CD14-positive monocyte (primary cell): Measurements from ENCODE around the gene IFT27. TPM values are rescaled to one million over a fixed set of nuclear protein-coding genes. Genes with fewer than 3 reads are reported as not detected.

Source experiments
- DNase-seq, 3 donors: peaks; one replicate each; pipeline ENCODE4 v3.0.0-alpha.2; 2011 to 2022
- H2AFZ ChIP-seq: 2 replicates; pipeline ENCODE4 v1.6.0; 2012; ENCODE audit warnings: mild to moderate bottlenecking, low read depth, low read length, inconsistent platforms; ENCODE audit not compliant: insufficient read depth, poor library complexity, severe bottlenecking
- H3K27ac ChIP-seq, 2 donors: 1 replicate in 1 of 2; 2 replicates in 1 of 2; pipeline ENCODE4 v1.5.1; 2012 to 2013; ENCODE audit warnings: low read length in 2 of 2, control low read depth in 1 of 2, inconsistent platforms in 1 of 2, low read depth in 1 of 2, mild to moderate bottlenecking in 1 of 2
- H3K27me3 ChIP-seq, 2 donors: one replicate each; pipeline versions ENCODE4 v1.6.0 to v1.6.1; 2011 to 2013; ENCODE audit warnings: low read length in 2 of 2; ENCODE audit not compliant: control insufficient read depth in 2 of 2, insufficient read depth in 2 of 2
- H3K36me3 ChIP-seq, 2 donors: replicated peaks in 1 of 2; 1 replicate in 1 of 2; 2 replicates in 1 of 2; pipeline versions ENCODE4 v1.5.1 to v1.6.1; 2012 to 2013; ENCODE audit warnings: low read length in 2 of 2, control low read depth in 1 of 2, inconsistent platforms in 1 of 2, mild to moderate bottlenecking in 1 of 2; ENCODE audit not compliant: insufficient read depth in 2 of 2, control insufficient read depth in 1 of 2
- H3K4me1 ChIP-seq, 2 donors: 1 replicate in 1 of 2; 2 replicates in 1 of 2; pipeline versions ENCODE4 v1.5.1 to v1.6.1; 2012 to 2013; ENCODE audit warnings: low read length in 2 of 2, control low read depth in 1 of 2, inconsistent platforms in 1 of 2, mild to moderate bottlenecking in 1 of 2, moderate library complexity in 1 of 2; ENCODE audit not compliant: insufficient read depth in 2 of 2, control insufficient read depth in 1 of 2
- H3K4me2 ChIP-seq: replicated peaks from 2 replicates; pipeline ENCODE3; 2012; ENCODE audit warnings: low read length, moderate library complexity, mild to moderate bottlenecking; ENCODE audit not compliant: poor library complexity, severe bottlenecking; ENCODE audit errors: extremely low read depth
- H3K4me3 ChIP-seq, 3 experiments: fragments of 200-600 bp in 1 of 3; sonication (generic) in 1 of 3; replicated peaks in 1 of 3; 1 replicate in 2 of 3; 2 replicates in 1 of 3; pipeline ENCODE4 v1.5.1; 2011 to 2013; ENCODE audit warnings: low read length in 3 of 3, mild to moderate bottlenecking in 3 of 3, control low read depth in 2 of 3, low read depth in 2 of 3, inconsistent platforms in 1 of 3, moderate library complexity in 1 of 3
- H3K79me2 ChIP-seq: 2 replicates; pipeline ENCODE4 v1.6.0; 2012; ENCODE audit warnings: mild to moderate bottlenecking, control low read depth, inconsistent platforms, low read length, moderate library complexity; ENCODE audit not compliant: insufficient read depth
- H3K9ac ChIP-seq: 2 replicates; pipeline ENCODE4 v1.6.0; 2017; ENCODE audit warnings: low read length, mild to moderate bottlenecking; ENCODE audit not compliant: insufficient read depth, poor library complexity, severe bottlenecking
- H3K9me3 ChIP-seq, 2 donors: replicated peaks in 1 of 2; 1 replicate in 1 of 2; 2 replicates in 1 of 2; pipeline versions ENCODE4 v1.5.1 to v1.6.1; 2012 to 2013; ENCODE audit warnings: low read length in 2 of 2, control low read depth in 1 of 2; ENCODE audit not compliant: control insufficient read depth in 1 of 2, insufficient read depth in 1 of 2
- H4K20me1 ChIP-seq: 2 replicates; pipeline ENCODE4 v1.6.0; 2012; ENCODE audit warnings: mild to moderate bottlenecking, low read length, control low read depth, moderate library complexity; ENCODE audit not compliant: insufficient read depth
- H3K27ac Mint-ChIP-seq, 7 donors: one replicate each; pipeline ENCODE4 v1.8.0; 2020; ENCODE audit warnings: mild to moderate bottlenecking in 7 of 7, mixed read lengths in 7 of 7, moderate library complexity in 6 of 7, inconsistent platforms in 2 of 7
- H3K27me3 Mint-ChIP-seq, 3 donors: one replicate each; pipeline ENCODE4 v1.8.0; 2021 to 2022; ENCODE audit warnings: low read depth in 3 of 3, mild to moderate bottlenecking in 3 of 3, mixed read lengths in 3 of 3, moderate library complexity in 3 of 3, inconsistent platforms in 1 of 3
- H3K36me3 Mint-ChIP-seq, 2 donors: one replicate each; pipeline ENCODE4 v1.8.0; 2020; ENCODE audit warnings: mixed read lengths in 2 of 2, inconsistent platforms in 1 of 2, mild to moderate bottlenecking in 1 of 2
- H3K4me1 Mint-ChIP-seq: one replicate; pipeline ENCODE4 v1.8.0; 2020; ENCODE audit warnings: mild to moderate bottlenecking, mixed read lengths
- H3K4me3 Mint-ChIP-seq, 2 donors: one replicate each; pipeline ENCODE4 v1.8.0; 2020; ENCODE audit warnings: mild to moderate bottlenecking in 2 of 2, mixed read lengths in 2 of 2, moderate library complexity in 1 of 2
- H3K9me3 Mint-ChIP-seq, 7 donors: one replicate each; pipeline ENCODE4 v1.8.0; 2020 to 2022; ENCODE audit warnings: mixed read lengths in 7 of 7, mild to moderate bottlenecking in 6 of 7, moderate library complexity in 6 of 7, inconsistent platforms in 2 of 7
- WGBS: methylation state at CpG from one replicate; pipeline ENCODE4 v1.1.5; 2013; ENCODE audit warnings: missing lambda C conversion rate; ENCODE audit not compliant: insufficient coverage; 5-methylcytosine and 5-hydroxymethylcytosine counted together
- intact Hi-C, 2 donors: fragments of 100-400 bp; cut with micrococcal nuclease; formaldehyde crosslinking; loops; one replicate each; pipeline versions ENCODE4 v1.15.0 to v1.15.1; 2023
- polyA plus RNA-seq, 3 donors: library from polyadenylated mRNA; depleted of rRNA in 1 of 3; unstranded in 2 of 3; stranded (reverse) in 1 of 3; fragments of 300-500 nt in 2 of 3; fragments of >200 nt in 1 of 3; fragmentation: Illumina TruSeq in 2 of 3; gene quantifications; 1 replicate in 2 of 3; 2 replicates in 1 of 3; pipeline ENCODE4 v1.2.3, GENCODE V29; 2012 to 2021
- TF ChIP-seq, protein P1 (sequence below): fragments of 200-600 bp; IDR thresholded peaks from one replicate; pipeline ENCODE4 v1.8.0; 2022; ENCODE audit warnings: antibody characterized with exemption, mild to moderate bottlenecking

The IFT27 gene
- polyA plus RNA-seq, 3 donors, result 12.5 to 16.9 (median 14.6) TPM

- TF ChIP-seq, protein P1, sequence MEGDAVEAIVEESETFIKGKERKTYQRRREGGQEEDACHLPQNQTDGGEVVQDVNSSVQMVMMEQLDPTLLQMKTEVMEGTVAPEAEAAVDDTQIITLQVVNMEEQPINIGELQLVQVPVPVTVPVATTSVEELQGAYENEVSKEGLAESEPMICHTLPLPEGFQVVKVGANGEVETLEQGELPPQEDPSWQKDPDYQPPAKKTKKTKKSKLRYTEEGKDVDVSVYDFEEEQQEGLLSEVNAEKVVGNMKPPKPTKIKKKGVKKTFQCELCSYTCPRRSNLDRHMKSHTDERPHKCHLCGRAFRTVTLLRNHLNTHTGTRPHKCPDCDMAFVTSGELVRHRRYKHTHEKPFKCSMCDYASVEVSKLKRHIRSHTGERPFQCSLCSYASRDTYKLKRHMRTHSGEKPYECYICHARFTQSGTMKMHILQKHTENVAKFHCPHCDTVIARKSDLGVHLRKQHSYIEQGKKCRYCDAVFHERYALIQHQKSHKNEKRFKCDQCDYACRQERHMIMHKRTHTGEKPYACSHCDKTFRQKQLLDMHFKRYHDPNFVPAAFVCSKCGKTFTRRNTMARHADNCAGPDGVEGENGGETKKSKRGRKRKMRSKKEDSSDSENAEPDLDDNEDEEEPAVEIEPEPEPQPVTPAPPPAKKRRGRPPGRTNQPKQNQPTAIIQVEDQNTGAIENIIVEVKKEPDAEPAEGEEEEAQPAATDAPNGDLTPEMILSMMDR, result no peak
- no peaks in the 10 kb centered on the region for H3K36me3 Mint-ChIP-seq
- H3K79me2 ChIP-seq, result no peaks in the 10 kb centered on the region
- H3K4me1 Mint-ChIP-seq, result peaks cover 8% of the 10 kb centered on the region
- H3K27me3 Mint-ChIP-seq, result peaks cover 23 to 39% (median 30%) of the 10 kb centered on the region in 3 donors
- WGBS, result no CpG with 5 or more reads among the region's 1 CpG
- intact Hi-C loops, result no loop called here
- no peak overlapping the region for H3K4me3 Mint-ChIP-seq
- H3K27me3 ChIP-seq, result peaks cover 3 to 24% of the 10 kb centered on the region in 2 donors
- H3K4me3 ChIP-seq, result no peak overlapping the region
- H3K9me3 ChIP-seq, result no peaks in the 10 kb centered on the region
- DNase-seq, result no peak
- H3K36me3 ChIP-seq, result no peaks in the 10 kb centered on the region
- H3K4me2 ChIP-seq, result no peak overlapping the region
- peaks cover 8% of the 10 kb centered on the region in 2 donors for H3K4me1 ChIP-seq
- no peak overlapping the region for H3K27ac ChIP-seq
- H3K27ac Mint-ChIP-seq, result no peak overlapping the region
- H3K9me3 Mint-ChIP-seq, result no peaks in the 10 kb centered on the region
- no peaks in the 10 kb centered on the region for H4K20me1 ChIP-seq
- no peak overlapping the region for H2AFZ ChIP-seq
- H3K9ac ChIP-seq, result peak overlapping the region; percentile 12
Observed at GRCh38 chr22:36803358-36803757, 27.4 kb upstream of the IFT27 start.

- Histone ChIP-seq H3K27ac (no peak overlapping the region), H3K4me1 (peaks cover 0 to 3% of the 10 kb centered on the region in 2 donors), H3K9me3 (no peaks in the 10 kb centered on the region), H4K20me1 (no peaks in the 10 kb centered on the region), H3K4me2 (no peak overlapping the region), H3K4me3 (no peak overlapping the region), H2AFZ (no peak overlapping the region), H3K79me2 (no peaks in the 10 kb centered on the region), H3K36me3 (no peaks in the 10 kb centered on the region), H3K9ac (no peak overlapping the region), H3K27me3 (peaks cover 0 to 7% of the 10 kb centered on the region in 2 donors)
- WGBS, result 97% methylated on average over 10 of the region's 11 CpGs
- Mint-ChIP-seq H3K27me3 (peaks cover 8 to 26% (median 13%) of the 10 kb centered on the region in 3 donors), H3K4me1 (peaks cover 4% of the 10 kb centered on the region), H3K4me3 (no peak overlapping the region), H3K9me3 (no peaks in the 10 kb centered on the region), H3K36me3 (no peaks in the 10 kb centered on the region), H3K27ac (no peak overlapping the region)
- intact Hi-C loops, result no loop called here
- TF ChIP-seq, protein P1, result no peak
- no peak for DNase-seq
Observed at GRCh38 chr22:36798674-36799066, 22.8 kb upstream of the IFT27 start.
